GM18907 (cell line): ENCODE data around the gene ADGRL4.
"Not testable (repeated sequence)": the region's sequence is repeated elsewhere in the genome, so short reads cannot be mapped to it uniquely, and the experiment has no call there.

Source experiments
- ATAC-seq: cut with Tn5 transposase; IDR thresholded peaks from one replicate; pipeline ENCODE4 v1.9.1; 2021; ENCODE audit warnings: mild to moderate bottlenecking, moderate library complexity; ENCODE audit not compliant: unreplicated experiment

ADGRL4 gene

GRCh38 chr1:78919150-78919549 is 87.4 kb downstream of the ADGRL4 start:
- ATAC-seq, result no peak

- ATAC-seq, result no peak
These were observed 88.4 kb downstream of the ADGRL4 start for GRCh38 chr1:78918157-78918556.

- no peak for ATAC-seq
These were observed 89.5 kb downstream of the ADGRL4 start for GRCh38 chr1:78916986-78917385.

- no peak for ATAC-seq
These were observed 92.6 kb downstream of the ADGRL4 start for GRCh38 chr1:78913950-78914349.

- no peak for ATAC-seq
These were observed 94.3 kb downstream of the ADGRL4 start for GRCh38 chr1:78911956-78912880.

- no peak for ATAC-seq
These were observed 103.9 kb downstream of the ADGRL4 start for GRCh38 chr1:78902641-78903040.

GRCh38 chr1:78894811-78895210 is 111.7 kb downstream of the ADGRL4 start:
- no peak for ATAC-seq

- ATAC-seq, result no peak
These were observed 114.2 kb downstream of the ADGRL4 start for GRCh38 chr1:78892260-78892840.

- no peak for ATAC-seq
These were observed 119.1 kb downstream of the ADGRL4 start for GRCh38 chr1:78887458-78887857.

- ATAC-seq, result no peak
These were observed 121.7 kb downstream of the ADGRL4 start for GRCh38 chr1:78884685-78885452.

GRCh38 chr1:78880223-78880622 is 126.3 kb downstream of the ADGRL4 start:
- no peak for ATAC-seq

GRCh38 chr1:78875986-78876385 is 130.5 kb downstream of the ADGRL4 start:
- ATAC-seq, result not testable (repeated sequence)

GRCh38 chr1:78872801-78873200 is 133.7 kb downstream of the ADGRL4 start:
- ATAC-seq, result not testable (repeated sequence)

- ATAC-seq, result no peak
These were observed 135.3 kb downstream of the ADGRL4 start for GRCh38 chr1:78871249-78871648.

GRCh38 chr1:78869136-78869535 is 137.4 kb downstream of the ADGRL4 start:
- no peak for ATAC-seq

GRCh38 chr1:78864175-78864574 is 142.4 kb downstream of the ADGRL4 start:
- no peak for ATAC-seq

GRCh38 chr1:78856096-78856495 is 150.4 kb downstream of the ADGRL4 start:
- no peak for ATAC-seq

GRCh38 chr1:78855258-78855657 is 151.3 kb downstream of the ADGRL4 start:
- peak; percentile 96 for ATAC-seq

GRCh38 chr1:78854556-78854955 is 152.0 kb downstream of the ADGRL4 start:
- no peak for ATAC-seq

- ATAC-seq, result no peak
These were observed 163.0 kb downstream of the ADGRL4 start for GRCh38 chr1:78843546-78843945.

- ATAC-seq, result no peak
These were observed 163.4 kb downstream of the ADGRL4 start for GRCh38 chr1:78843111-78843510.
